GM19455 (cell line): ENCODE results near the gene RNF114.
A peak's percentile ranks its signal among the peaks of the same experiment; 100 is the strongest.
"Not testable (repeated sequence)": the region's sequence is repeated elsewhere in the genome, so short reads cannot be mapped to it uniquely, and the experiment has no call there.

Experiments used
- ATAC-seq: cut with Tn5 transposase; IDR thresholded peaks from one replicate; pipeline ENCODE4 v1.9.1; 2021; ENCODE audit not compliant: unreplicated experiment

Gene RNF114, protein sequence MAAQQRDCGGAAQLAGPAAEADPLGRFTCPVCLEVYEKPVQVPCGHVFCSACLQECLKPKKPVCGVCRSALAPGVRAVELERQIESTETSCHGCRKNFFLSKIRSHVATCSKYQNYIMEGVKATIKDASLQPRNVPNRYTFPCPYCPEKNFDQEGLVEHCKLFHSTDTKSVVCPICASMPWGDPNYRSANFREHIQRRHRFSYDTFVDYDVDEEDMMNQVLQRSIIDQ

DNA sequence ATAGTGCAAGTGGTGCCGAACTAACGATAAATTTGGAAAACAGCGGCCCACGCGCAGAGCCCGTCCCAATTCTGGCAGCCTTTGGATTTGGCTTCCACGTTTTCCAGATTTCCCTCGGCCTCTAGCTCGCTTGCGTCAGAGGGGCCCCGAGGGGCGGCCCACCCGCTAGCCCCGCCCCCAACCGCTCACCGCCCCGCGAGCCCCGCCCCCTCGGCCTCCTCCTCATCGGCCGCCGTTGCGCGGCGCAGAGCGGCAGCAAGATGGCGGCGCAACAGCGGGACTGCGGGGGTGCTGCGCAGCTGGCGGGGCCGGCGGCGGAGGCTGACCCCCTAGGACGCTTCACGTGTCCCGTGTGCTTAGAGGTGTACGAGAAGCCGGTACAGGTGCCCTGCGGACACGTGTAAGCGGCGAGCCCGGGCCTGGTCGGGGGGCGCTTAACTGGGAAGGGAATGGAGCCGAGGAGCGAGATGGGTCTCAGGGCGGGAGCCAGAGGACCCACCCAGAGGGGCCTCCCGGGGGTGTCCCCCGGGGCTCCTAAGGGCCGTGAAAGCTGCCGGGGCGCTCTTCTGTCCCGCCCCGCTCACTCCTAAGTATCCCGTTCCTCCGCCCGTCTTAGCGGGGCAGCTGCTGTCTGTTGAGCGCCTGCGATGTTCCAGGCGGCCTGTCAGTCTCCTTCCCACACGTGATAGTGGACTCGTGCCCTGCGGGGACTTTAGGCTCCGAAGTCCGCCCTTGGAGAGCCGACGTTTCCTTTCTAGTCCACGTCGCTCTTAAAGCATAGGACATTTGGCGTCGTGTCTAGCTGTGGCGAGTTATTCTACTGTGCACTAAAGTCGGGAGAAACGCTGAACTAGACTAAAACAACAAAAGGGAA lies at the start of gene RNF114:
RNF114 (plus strand) TSS at position 245 of the 874 bp plus-strand sequence; CDS start at position 261, 16 bp downstream.
- peak; percentile 70 for ATAC-seq

GRCh38 chr20:49886571-49887213 lies 49.5 kb upstream of the RNF114 start:
- no peak for ATAC-seq

DNA sequence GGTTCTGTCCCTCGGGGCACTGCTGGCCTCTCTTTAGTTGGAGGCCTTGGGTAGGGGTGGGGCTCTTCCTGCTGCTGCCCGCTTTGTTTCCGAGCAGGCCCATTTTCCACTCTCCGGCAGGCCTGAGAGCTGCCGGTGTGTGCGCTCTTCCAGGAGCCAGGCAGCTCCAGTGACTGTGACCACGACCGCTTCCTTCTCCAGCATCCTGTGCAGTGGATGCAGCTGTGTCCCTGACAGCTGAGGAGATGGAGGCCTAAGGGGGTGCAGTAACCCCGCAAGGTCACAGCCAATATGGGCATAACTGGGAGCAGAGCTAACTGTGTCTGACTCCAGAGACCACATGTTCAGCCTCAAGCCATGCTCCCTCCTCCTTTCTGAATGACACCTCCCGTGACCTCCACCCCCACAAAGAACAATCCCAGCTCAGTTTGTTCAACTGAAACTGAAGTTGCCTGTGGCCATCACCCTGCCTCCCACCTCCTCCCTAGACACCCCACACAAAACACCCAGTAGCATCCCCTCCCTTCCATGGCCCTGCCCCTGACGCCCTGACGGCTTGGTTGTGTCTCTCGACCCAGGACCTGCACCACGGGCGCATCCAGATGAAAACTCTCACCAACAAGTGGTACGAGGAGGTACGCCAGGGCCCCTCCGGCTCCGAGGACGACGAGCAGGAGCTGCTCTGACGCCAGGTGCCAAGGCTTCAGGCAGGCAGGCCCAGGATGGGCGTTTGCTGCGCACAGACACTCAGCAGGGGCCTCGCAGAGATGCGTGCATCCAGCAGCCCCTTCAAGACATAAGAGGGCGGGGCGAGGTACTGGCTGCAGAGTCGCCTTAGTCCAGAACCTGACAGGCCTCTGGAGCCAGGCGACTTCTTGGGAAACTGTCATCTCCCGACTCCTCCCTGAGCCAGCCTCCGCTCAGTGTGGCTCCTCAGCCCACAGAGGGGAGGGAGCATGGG lies 48.7 kb upstream of the RNF114 start:
- no peak for ATAC-seq

GRCh38 chr20:49888212-49889000 lies 47.8 kb upstream of the RNF114 start:
- no peak for ATAC-seq

DNA sequence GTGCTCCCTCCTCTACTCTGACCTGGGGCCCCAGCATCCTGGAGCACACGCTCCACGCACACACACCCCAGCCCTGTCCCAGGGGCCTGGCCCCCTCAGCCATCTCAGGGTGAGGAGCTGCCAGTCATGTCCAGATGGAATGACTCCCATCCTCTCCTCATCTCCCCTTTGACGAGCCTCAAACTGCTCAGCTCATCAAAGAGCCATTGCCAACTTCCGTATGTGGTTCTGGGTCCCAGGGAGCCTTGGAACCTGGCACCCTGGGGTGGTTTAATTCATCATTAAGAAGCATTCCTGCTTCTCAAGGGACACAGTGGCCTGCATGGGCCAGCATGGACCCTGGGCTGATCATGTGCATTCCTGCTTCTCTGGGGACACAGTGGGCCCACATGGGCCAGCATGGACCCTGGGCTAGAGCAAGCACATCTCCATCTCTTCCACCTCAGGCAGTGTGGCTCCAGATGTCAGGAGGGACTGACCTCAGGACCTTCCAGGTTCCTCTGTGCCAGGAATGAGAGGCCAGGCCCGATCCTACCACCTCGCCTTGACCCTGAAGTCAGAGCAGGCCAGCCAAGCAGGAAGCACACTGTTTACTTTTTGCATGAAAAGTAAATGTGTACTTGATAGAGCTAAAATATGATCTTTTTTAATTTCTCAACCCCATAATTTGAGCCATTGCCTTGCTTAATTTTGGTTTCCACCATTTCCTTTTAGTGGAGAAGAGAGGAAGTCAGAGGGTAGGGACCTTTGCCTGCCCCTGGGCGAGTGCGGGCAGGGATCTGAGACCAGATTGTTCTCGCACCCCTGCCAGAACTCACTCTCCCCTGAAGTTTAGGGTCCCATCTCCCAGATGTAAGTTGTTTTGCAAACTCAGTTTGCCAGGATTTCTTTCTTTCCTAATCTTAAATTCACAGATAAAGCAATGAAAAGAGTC lies 46.9 kb upstream of the RNF114 start:
- ATAC-seq = no peak

DNA sequence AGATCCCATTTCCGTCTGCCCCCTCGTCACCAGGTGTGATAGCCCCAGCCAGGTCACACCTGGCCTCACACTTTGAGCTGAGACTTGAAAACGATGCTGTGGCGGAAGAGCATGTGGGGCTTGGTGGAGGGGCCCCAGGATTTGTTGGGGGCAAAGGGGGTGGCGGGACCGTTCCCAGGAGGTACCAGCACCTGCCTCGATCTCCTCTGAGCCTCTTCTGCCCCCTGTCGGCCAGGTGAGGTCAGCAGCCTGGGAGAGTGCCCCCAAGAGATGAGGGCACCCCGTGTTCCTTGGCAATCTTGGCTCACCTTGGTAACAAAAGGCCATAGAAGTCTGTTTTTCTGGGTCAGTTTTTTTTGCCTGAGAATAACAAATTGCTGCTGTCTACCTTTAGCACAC lies 46.3 kb upstream of the RNF114 start:
- no peak for ATAC-seq

- ATAC-seq = no peak
Measured at GRCh38 chr20:49890471-49891361, 45.5 kb upstream of the RNF114 start.

- ATAC-seq = no peak
Measured at GRCh38 chr20:49891476-49892110, 44.6 kb upstream of the RNF114 start.

DNA sequence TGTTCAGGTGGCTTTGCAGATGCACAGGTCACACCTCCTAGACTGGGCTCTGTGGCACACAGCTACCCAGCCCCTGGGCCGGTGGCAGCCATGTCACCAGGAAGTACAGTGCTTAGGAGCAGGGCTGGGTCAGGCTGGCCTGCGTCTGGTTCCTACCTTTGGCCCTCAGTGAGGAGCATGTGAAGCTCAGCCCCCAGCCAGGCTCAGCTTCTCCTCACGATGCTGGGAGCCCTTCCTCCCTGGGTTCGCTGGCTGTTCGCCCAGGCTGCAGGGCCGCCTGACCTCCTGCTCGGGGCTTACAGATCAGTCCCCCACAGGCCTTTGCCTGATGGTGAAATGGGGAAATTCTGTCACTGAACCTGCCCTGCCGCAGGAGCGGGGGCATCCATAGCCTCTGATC lies 43.9 kb upstream of the RNF114 start:
- no peak for ATAC-seq

GRCh38 chr20:49892817-49893216 lies 43.4 kb upstream of the RNF114 start:
- ATAC-seq = no peak

DNA sequence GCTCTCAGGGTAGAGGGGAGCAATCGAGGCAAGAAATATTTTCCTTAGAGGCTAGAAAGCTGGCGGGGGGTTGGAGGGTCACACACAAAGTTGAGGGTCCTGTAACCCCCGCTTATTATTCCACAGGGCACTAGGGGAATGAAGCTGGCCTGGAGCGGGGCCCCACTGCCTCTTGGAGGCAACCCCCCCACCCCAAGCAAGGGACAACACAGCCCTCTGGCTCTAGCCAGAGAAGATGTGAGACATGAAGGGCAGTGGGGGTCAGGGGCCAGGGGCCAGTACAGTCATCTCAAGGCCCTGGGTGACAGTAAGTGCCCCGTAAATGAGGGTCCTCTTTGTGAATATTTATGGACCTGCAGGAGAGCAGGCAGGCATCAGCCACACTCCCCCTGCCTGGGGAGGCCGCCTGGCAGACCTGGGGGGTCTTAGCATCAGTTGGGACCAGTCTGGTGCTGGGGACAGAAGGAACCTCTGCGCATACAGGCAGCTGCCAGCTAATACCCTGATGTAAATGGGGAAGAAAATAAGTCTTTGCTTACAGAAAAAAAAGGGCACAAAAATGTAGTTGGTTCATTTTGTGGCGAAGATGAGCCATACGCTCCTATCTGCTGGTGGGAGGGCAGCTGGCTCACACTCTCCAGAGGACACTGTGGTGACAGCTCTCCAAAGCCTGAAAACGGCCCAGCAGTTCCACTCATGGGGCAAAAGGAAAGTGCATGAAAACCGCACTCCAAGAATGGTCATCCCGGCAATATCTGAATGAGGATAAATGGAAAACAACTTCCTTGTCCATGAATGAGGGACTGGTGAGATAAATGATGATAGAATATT lies 42.7 kb upstream of the RNF114 start:
- no peak for ATAC-seq

DNA sequence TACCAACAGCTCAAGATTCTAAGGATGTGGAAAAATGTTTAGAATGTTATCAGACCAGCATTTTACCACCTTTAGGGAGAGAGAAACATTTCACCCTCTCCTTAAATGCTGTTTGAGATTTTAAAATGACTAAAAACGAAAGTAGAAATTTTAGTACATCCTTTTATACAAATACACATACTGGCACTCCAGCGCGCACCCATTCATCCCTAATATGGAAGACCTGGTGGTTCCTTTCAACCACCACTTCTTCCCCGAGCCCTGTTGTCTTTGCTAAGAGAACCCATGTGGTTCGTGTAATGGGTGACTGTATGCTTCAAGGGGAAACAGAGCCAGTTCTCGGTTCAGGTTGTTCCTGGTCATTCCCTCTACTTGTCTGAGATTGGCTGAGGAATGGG lies 42.1 kb upstream of the RNF114 start:
- ATAC-seq = no peak

DNA sequence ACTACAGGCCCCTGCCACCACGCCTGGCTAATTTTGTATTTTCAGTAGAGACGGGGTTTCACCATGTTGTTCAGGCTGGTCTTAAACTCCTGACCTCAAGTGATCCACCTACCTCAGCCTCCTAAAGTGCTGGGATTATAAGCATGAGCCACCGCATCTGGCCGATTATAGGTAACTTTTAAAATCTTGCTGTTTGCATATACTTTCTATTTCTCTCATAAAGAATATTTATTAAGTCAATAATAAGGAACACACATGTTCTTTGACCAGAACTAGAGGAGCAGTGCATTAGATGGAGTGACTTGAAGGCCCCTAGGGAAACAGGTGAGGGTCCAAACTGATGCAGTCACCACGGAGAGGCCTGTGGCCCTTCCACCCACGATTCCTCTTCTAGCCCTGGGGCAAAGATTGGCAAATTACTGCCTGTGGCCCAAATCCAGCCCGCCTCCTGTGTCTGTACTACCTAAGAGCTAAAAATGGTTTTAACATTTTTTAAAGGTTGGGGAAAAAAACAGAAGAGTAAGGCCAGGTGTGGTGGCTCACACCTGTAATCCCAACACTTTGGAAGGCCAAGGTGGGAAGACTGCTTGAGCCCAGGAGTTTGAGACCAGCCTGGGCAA lies 40.6 kb upstream of the RNF114 start:
- ATAC-seq = not testable (repeated sequence)

GRCh38 chr20:49896204-49896603 lies 40.0 kb upstream of the RNF114 start:
- no peak for ATAC-seq

- no peak for ATAC-seq
Measured at GRCh38 chr20:49899541-49900383, 36.4 kb upstream of the RNF114 start.
